Parathyroid adenoma (tissue), 2 donors: ENCODE measurements around the gene CCDC177.
"Not testable (repeated sequence)": the region's sequence is repeated elsewhere in the genome, so short reads cannot be mapped to it uniquely, and the experiment has no call there.

Experiments used
- H2AFZ ChIP-seq: fragments of 300-600 bp; sonication (generic); one replicate; pipeline ENCODE4 v1.7.0; 2017; ENCODE audit warnings: antibody characterized with exemption, mild to moderate bottlenecking
- H3K27ac ChIP-seq: fragments of 300-600 bp; sonication (generic); one replicate; pipeline ENCODE4 v1.7.0; 2017
- H3K27me3 ChIP-seq: fragments of 300-600 bp; sonication (generic); one replicate; pipeline ENCODE4 v1.7.0; 2017; ENCODE audit warnings: low read length; ENCODE audit not compliant: control insufficient read depth, insufficient read depth
- H3K36me3 ChIP-seq: fragments of 300-600 bp; sonication (generic); one replicate; pipeline ENCODE4 v1.7.0; 2017; ENCODE audit warnings: low read length; ENCODE audit not compliant: control insufficient read depth, insufficient read depth
- H3K4me1 ChIP-seq: fragments of 300-600 bp; sonication (generic); one replicate; pipeline ENCODE4 v1.7.0; 2017; ENCODE audit warnings: control low read depth
- H3K4me2 ChIP-seq: fragments of 300-600 bp; sonication (generic); one replicate; pipeline ENCODE4 v1.7.0; 2017; ENCODE audit warnings: low read length
- H3K4me3 ChIP-seq: fragments of 300-600 bp; sonication (generic); one replicate; pipeline ENCODE4 v1.7.0; 2017; ENCODE audit warnings: low read depth, low read length
- H3K79me2 ChIP-seq: fragments of 300-600 bp; sonication (generic); one replicate; pipeline ENCODE4 v1.7.0; 2017; ENCODE audit warnings: control low read depth
- H3K9ac ChIP-seq: fragments of 300-600 bp; sonication (generic); one replicate; pipeline ENCODE4 v1.7.0; 2017; ENCODE audit warnings: mild to moderate bottlenecking
- H3K9me3 ChIP-seq: fragments of 300-600 bp; sonication (generic); one replicate; pipeline ENCODE4 v1.7.0; 2017; ENCODE audit warnings: low read length; ENCODE audit not compliant: control insufficient read depth
- TF ChIP-seq, protein P1 (sequence below): fragments of 300-600 bp; sonication (generic); IDR thresholded peaks from one replicate; pipeline ENCODE4 v1.7.0; 2017; ENCODE audit warnings: antibody characterized with exemption, mild to moderate bottlenecking
- donor health status: primary hyperparathyroidism.

CCDC177 gene

DNA sequence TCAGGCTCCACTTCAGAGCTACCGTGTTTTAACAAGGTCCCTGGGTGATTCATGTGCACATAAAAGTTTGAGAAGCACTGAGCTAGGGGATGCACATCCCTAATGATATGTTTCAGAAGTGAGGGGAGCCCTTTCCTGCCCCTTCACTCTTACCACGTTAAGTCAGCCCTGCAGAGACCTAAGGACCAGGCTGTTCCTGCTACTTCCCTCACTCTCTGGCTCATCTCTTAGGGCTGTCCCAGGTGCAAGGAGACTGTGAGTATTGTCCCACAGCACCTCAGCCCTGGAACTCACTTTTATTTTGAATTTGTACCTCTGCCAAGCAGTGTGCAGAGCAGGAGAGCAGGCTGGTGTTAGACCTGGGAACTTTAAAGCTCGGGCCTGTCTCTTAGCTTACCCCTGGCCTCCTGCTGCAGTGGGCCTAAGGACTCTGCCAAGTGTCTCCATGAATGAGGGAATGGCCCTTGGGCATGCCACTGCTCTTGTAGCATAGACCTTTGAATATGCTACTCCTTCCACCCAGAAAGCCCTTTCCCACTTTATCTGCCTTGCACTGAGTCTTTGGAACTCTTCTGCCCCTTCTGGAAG lies 25.7 kb upstream of the CCDC177 start:
- Histone ChIP-seq H3K27me3 (no peaks in the 10 kb centered on the region), H3K4me1 (no peaks in the 10 kb centered on the region), H2AFZ (no peak overlapping the region), H3K36me3 (no peaks in the 10 kb centered on the region), H3K4me3 (no peak overlapping the region), H3K9ac (no peak overlapping the region), H3K79me2 (no peaks in the 10 kb centered on the region), H3K4me2 (no peak overlapping the region), H3K9me3 (no peaks in the 10 kb centered on the region), H3K27ac (no peak overlapping the region)
- TF ChIP-seq, protein P1, sequence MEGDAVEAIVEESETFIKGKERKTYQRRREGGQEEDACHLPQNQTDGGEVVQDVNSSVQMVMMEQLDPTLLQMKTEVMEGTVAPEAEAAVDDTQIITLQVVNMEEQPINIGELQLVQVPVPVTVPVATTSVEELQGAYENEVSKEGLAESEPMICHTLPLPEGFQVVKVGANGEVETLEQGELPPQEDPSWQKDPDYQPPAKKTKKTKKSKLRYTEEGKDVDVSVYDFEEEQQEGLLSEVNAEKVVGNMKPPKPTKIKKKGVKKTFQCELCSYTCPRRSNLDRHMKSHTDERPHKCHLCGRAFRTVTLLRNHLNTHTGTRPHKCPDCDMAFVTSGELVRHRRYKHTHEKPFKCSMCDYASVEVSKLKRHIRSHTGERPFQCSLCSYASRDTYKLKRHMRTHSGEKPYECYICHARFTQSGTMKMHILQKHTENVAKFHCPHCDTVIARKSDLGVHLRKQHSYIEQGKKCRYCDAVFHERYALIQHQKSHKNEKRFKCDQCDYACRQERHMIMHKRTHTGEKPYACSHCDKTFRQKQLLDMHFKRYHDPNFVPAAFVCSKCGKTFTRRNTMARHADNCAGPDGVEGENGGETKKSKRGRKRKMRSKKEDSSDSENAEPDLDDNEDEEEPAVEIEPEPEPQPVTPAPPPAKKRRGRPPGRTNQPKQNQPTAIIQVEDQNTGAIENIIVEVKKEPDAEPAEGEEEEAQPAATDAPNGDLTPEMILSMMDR = no peak

DNA sequence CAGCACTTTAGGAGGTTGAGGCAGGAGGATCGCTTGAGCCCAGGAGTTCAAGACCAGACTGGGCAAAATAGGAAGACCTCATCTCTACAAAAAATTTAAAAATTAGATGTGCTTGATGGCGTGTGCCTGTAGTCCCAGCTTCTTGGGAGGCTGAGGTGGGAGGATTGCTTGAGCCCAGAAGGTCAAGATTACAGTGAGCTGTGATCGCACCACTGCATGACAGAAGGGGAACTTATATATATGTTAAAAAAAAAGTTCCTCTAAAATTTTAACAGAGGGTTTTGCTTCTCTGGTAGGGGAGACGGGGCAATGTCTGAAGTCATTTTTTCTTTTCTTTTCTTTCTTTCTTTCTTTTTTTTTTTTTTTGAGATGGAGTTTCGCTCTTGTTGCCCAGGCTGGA lies 24.8 kb upstream of the CCDC177 start:
- H3K9me3 ChIP-seq, H3K79me2 ChIP-seq, H3K27ac ChIP-seq, H3K9ac ChIP-seq, H3K36me3 ChIP-seq, H3K4me2 ChIP-seq, H3K4me3 ChIP-seq, H3K27me3 ChIP-seq, H2AFZ ChIP-seq, H3K4me1 ChIP-seq: not testable (repeated sequence)

GRCh38 chr14:69595336-69595735 lies 20.7 kb upstream of the CCDC177 start:
- Histone ChIP-seq H3K9ac (no peak overlapping the region), H3K27me3 (no peaks in the 10 kb centered on the region), H3K4me1 (no peaks in the 10 kb centered on the region), H3K27ac (no peak overlapping the region), H3K36me3 (no peaks in the 10 kb centered on the region), H3K4me3 (no peak overlapping the region), H3K79me2 (no peaks in the 10 kb centered on the region), H2AFZ (no peak overlapping the region), H3K9me3 (no peaks in the 10 kb centered on the region), H3K4me2 (no peak overlapping the region)
- TF ChIP-seq, protein P1 = no peak

- Histone ChIP-seq H3K36me3 (no peaks in the 10 kb centered on the region), H3K9ac (no peak overlapping the region), H3K27ac (no peak overlapping the region), H3K79me2 (no peaks in the 10 kb centered on the region), H3K9me3 (no peaks in the 10 kb centered on the region), H3K4me1 (no peaks in the 10 kb centered on the region), H2AFZ (no peak overlapping the region), H3K4me3 (no peak overlapping the region), H3K27me3 (no peaks in the 10 kb centered on the region), H3K4me2 (no peak overlapping the region)
- TF ChIP-seq, protein P1 = no peak
Observed at GRCh38 chr14:69594846-69595245, 20.2 kb upstream of the CCDC177 start.

GRCh38 chr14:69593018-69593677 lies 18.5 kb upstream of the CCDC177 start:
- no peaks in the 10 kb centered on the region for H3K4me1 ChIP-seq
- no peak overlapping the region for H3K9ac ChIP-seq
- H3K79me2 ChIP-seq = no peaks in the 10 kb centered on the region
- no peaks in the 10 kb centered on the region for H3K27me3 ChIP-seq
- no peak overlapping the region for H3K27ac ChIP-seq
- TF ChIP-seq, protein P1 = no peak
- H3K4me2 ChIP-seq = no peak overlapping the region
- H3K4me3 ChIP-seq = no peak overlapping the region
- no peaks in the 10 kb centered on the region for H3K36me3 ChIP-seq
- H2AFZ ChIP-seq = no peak overlapping the region
- no peaks in the 10 kb centered on the region for H3K9me3 ChIP-seq
